Measurements from ENCODE around the gene PCBP1. TPM values are rescaled to one million over a fixed set of nuclear protein-coding genes. Genes with fewer than 3 reads are reported as not detected.
"Not testable (repeated sequence)": the region's sequence is repeated elsewhere in the genome, so short reads cannot be mapped to it uniquely, and the experiment has no call there.

Gene PCBP1
- total and polyA plus RNA-seq, 2 experiments from 2014 or later: 212 to 393 TPM

GRCh38 chr2:70106138-70106537 is 18.9 kb downstream of the PCBP1 start:
- not testable (repeated sequence) for H2AFZ ChIP-seq; H3K36me3 ChIP-seq (ENCODE audit: insufficient read depth); DNase-seq (ENCODE audit: low spot score); H3K9me2 ChIP-seq (ENCODE audit: insufficient read depth); H3K36me3 Mint-ChIP-seq (ENCODE audit: low read depth); H3K27me3 ChIP-seq (ENCODE audit: insufficient read depth); H3K4me3 Mint-ChIP-seq; H3K4me2 ChIP-seq; H3F3A ChIP-seq (replicated peaks; ENCODE audit: low read depth); H3K4me3 ChIP-seq; H3K79me2 ChIP-seq (replicated peaks; ENCODE audit: insufficient read depth); ATAC-seq; H3K9me3 Mint-ChIP-seq; H3K27ac ChIP-seq (ENCODE audit: low read depth); H4K20me1 ChIP-seq (replicated peaks; ENCODE audit: insufficient read depth); H3K27ac Mint-ChIP-seq
- Mint-ChIP-seq H3K27me3 (ENCODE audit: insufficient read depth, low read depth, poor library complexity) (peaks cover 11% of the 10 kb centered on the region), H3K4me1 (peaks cover 42% of the 10 kb centered on the region)
- peaks cover 33% of the 10 kb centered on the region for H3K4me1 ChIP-seq (ENCODE audit: insufficient read depth)

- not testable (repeated sequence) for H3F3A ChIP-seq (replicated peaks; ENCODE audit: low read depth); H3K36me3 Mint-ChIP-seq (ENCODE audit: low read depth); H3K9me2 ChIP-seq (ENCODE audit: insufficient read depth); H3K36me3 ChIP-seq (ENCODE audit: insufficient read depth); ATAC-seq; H3K79me2 ChIP-seq (replicated peaks; ENCODE audit: insufficient read depth); DNase-seq (ENCODE audit: low spot score); H3K4me2 ChIP-seq; H3K27ac Mint-ChIP-seq; H3K4me3 ChIP-seq; H3K9me3 Mint-ChIP-seq; H3K27ac ChIP-seq (ENCODE audit: low read depth); H2AFZ ChIP-seq; H3K4me3 Mint-ChIP-seq; H4K20me1 ChIP-seq (replicated peaks; ENCODE audit: insufficient read depth); H3K27me3 ChIP-seq (ENCODE audit: insufficient read depth)
- Mint-ChIP-seq H3K4me1 (peaks cover 35% of the 10 kb centered on the region), H3K27me3 (ENCODE audit: insufficient read depth, low read depth, poor library complexity) (peaks cover 15% of the 10 kb centered on the region)
- H3K4me1 ChIP-seq (ENCODE audit: insufficient read depth): peaks cover 31% of the 10 kb centered on the region
These were observed 23.1 kb downstream of the PCBP1 start for GRCh38 chr2:70110397-70110796.

GRCh38 chr2:70111752-70112591 is 24.7 kb downstream of the PCBP1 start:
- H3K9me2 ChIP-seq (ENCODE audit: insufficient read depth): no peaks in the 10 kb centered on the region
- H3K4me3 Mint-ChIP-seq: no peak overlapping the region; the same call in 2 of the 3 replicates
- H3K36me3 ChIP-seq (ENCODE audit: insufficient read depth): no peaks in the 10 kb centered on the region
- peaks cover 15% of the 10 kb centered on the region for H3K27me3 Mint-ChIP-seq (ENCODE audit: insufficient read depth, low read depth, poor library complexity)
- no peaks in the 10 kb centered on the region for H4K20me1 ChIP-seq (replicated peaks; ENCODE audit: insufficient read depth)
- ATAC-seq (no peak), DNase-seq (ENCODE audit: low spot score) (no peak)
- peak overlapping the region; percentile 61 for H2AFZ ChIP-seq
- H3F3A ChIP-seq (replicated peaks; ENCODE audit: low read depth): no peaks in the 10 kb centered on the region; the same call in 1 of the 2 replicates
- no peaks in the 10 kb centered on the region for H3K9me3 Mint-ChIP-seq
- H3K79me2 ChIP-seq (replicated peaks; ENCODE audit: insufficient read depth): no peaks in the 10 kb centered on the region
- no peaks in the 10 kb centered on the region for H3K27me3 ChIP-seq (ENCODE audit: insufficient read depth)
- H3K27ac ChIP-seq (ENCODE audit: low read depth): peak overlapping the region; percentile 53; the same call in 1 of the 2 replicates
- no peaks in the 10 kb centered on the region for H3K36me3 Mint-ChIP-seq (ENCODE audit: low read depth)
- no peak overlapping the region for H3K4me3 ChIP-seq
- peaks cover 42% of the 10 kb centered on the region for H3K4me1 Mint-ChIP-seq
- TF ChIP-seq JUNB (IDR thresholded peaks at IDR 0.05; ENCODE audit: unreplicated experiment) (no peak), NANOG (IDR thresholded peaks at IDR 0.05; ENCODE audit: borderline replicate concordance) (no peak), EZH2phosphoT487 (IDR thresholded peaks at IDR 0.05; ENCODE audit: unreplicated experiment) (no peak), ETS1 (IDR thresholded peaks at IDR 0.05) (no peak), EZH2 (IDR thresholded peaks at IDR 0.05; ENCODE audit: low read depth, unreplicated experiment) (no peak), CREB1 (CRISPR knock-in tag; IDR thresholded peaks at IDR 0.05; ENCODE audit: low read depth) (no peak)
- H3K27ac Mint-ChIP-seq: 0 out of 2 replicates have a peak overlapping the region, but pooled peaks have one; percentile 44
- peaks cover 36% of the 10 kb centered on the region for H3K4me1 ChIP-seq (ENCODE audit: insufficient read depth)
- peak overlapping the region; percentile 58; the same call in 1 of the 2 replicates for H3K4me2 ChIP-seq
